ENCODE measurements around the gene PLCB1.

The PLCB1 gene

GRCh38 chr20:8183526-8183925, 51.5 kb downstream of the PLCB1 start:
- DNase-seq (ENCODE audit: low read depth): no peak
- TF ChIP-seq, protein P1, sequence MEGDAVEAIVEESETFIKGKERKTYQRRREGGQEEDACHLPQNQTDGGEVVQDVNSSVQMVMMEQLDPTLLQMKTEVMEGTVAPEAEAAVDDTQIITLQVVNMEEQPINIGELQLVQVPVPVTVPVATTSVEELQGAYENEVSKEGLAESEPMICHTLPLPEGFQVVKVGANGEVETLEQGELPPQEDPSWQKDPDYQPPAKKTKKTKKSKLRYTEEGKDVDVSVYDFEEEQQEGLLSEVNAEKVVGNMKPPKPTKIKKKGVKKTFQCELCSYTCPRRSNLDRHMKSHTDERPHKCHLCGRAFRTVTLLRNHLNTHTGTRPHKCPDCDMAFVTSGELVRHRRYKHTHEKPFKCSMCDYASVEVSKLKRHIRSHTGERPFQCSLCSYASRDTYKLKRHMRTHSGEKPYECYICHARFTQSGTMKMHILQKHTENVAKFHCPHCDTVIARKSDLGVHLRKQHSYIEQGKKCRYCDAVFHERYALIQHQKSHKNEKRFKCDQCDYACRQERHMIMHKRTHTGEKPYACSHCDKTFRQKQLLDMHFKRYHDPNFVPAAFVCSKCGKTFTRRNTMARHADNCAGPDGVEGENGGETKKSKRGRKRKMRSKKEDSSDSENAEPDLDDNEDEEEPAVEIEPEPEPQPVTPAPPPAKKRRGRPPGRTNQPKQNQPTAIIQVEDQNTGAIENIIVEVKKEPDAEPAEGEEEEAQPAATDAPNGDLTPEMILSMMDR (IDR thresholded peaks at IDR 0.05; ENCODE audit: control insufficient read depth, insufficient read depth, low read depth, low read length, missing control alignments): no peak
- H3K4me3 ChIP-seq (ENCODE audit: control insufficient read depth, low read depth, low read length): no peak overlapping the region

DNA sequence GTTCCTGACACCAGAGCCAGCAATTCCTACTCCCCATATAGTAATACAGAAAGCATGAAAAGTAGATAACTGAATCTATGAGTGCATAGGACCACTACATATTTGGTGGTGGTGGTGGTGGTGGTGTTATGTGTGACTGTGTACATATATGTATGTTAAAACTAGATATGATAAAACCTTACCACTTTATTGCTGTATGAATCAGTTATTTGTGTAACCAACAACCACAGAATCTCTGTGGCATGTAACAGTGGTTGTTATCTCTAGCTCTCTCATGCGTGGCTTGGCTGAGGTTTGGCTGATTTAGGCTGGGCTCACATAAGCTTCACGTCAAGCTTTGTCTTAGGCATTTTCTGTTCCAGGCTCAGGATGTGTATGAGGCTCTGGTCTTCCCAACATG, 55.7 kb downstream of the PLCB1 start:
- TF ChIP-seq, protein P1 (IDR thresholded peaks at IDR 0.05; ENCODE audit: control insufficient read depth, insufficient read depth, low read depth, low read length, missing control alignments): no peak
- DNase-seq (ENCODE audit: low read depth): no peak
- no peak overlapping the region for H3K4me3 ChIP-seq (ENCODE audit: control insufficient read depth, low read depth, low read length)

DNA sequence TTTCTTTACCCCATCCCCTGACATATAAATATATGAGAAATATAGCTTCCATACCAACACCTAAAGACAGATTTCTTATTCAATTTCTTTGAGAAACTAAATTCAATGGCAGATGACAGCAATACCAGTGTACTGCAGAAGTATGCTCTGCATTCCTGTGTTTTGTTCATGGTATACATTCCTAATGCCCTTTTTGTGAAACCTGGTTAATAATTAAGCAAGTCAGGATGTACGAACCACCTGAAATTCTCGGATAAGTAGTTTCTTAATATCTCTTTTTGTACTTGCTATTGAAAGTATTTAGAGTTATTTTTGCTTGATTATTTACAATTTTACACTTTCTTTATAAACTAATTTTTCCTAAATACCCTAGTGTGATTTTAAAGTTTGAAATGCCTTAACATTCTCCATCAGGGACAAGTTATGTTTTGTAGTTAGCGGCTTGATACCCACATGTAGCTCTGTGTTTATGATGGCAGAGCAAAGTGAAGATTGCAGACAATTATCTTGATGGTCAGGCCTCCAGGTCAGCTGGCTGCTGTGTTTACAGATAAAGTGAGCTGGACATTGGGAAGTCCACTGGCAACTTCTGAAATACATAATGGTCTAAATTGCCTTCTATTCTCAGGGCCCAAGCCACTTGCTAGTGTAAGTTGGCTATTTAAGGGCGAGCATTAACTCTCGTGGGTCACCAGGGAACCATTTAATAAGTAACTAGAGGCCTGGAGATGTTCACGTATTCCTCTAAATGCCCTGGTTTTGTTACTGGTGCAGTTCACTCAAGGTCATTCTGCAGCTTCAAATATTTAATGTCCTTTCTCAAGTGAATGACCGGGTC, 58.2 kb downstream of the PLCB1 start:
- DNase-seq (ENCODE audit: low read depth): no peak
- no peak overlapping the region for H3K4me3 ChIP-seq (ENCODE audit: control insufficient read depth, low read depth, low read length)
- TF ChIP-seq, protein P1 (IDR thresholded peaks at IDR 0.05; ENCODE audit: control insufficient read depth, insufficient read depth, low read depth, low read length, missing control alignments): no peak

- DNase-seq (ENCODE audit: low read depth): no peak
- TF ChIP-seq, protein P1 (IDR thresholded peaks at IDR 0.05; ENCODE audit: control insufficient read depth, insufficient read depth, low read depth, low read length, missing control alignments): no peak
Observed at GRCh38 chr20:8194721-8195120, 62.7 kb downstream of the PLCB1 start.

DNA sequence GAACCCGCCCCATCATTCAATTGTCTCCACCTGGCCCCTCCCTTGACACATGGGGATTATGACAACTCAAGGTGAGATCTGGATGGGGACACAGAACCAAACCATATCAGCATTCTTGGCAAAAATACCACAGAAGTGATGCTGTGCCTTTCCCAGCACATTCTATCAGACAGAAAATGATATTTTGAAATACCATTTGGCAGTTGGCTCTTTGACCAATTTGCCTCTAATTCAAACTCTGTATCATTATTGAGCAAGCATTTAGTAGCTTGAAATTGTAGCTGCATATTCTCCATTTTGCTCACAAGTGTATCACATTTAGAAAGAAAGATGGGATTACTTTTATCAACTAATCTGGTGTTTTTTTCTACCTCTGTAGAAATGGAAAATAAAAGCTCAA, 64.0 kb downstream of the PLCB1 start:
- DNase-seq (ENCODE audit: low read depth): no peak
- H3K4me3 ChIP-seq (ENCODE audit: control insufficient read depth, low read depth, low read length): no peak overlapping the region
- TF ChIP-seq, protein P1 (IDR thresholded peaks at IDR 0.05; ENCODE audit: control insufficient read depth, insufficient read depth, low read depth, low read length, missing control alignments): no peak

More at GRCh38 chr20:8194721-8195120, 62.7 kb downstream of the PLCB1 start:
- H3K4me3 ChIP-seq (ENCODE audit: control insufficient read depth, low read depth, low read length): no peak overlapping the region

- TF ChIP-seq, protein P1 (IDR thresholded peaks at IDR 0.05; ENCODE audit: control insufficient read depth, insufficient read depth, low read depth, low read length, missing control alignments): no peak
- H3K4me3 ChIP-seq (ENCODE audit: control insufficient read depth, low read depth, low read length): no peak overlapping the region
- DNase-seq (ENCODE audit: low read depth): no peak
Observed at GRCh38 chr20:8200220-8200619, 68.2 kb downstream of the PLCB1 start.

All from AG09309 (cell line).